CD4-positive, alpha-beta T cell treated with Interleukin-21 for 1 hour (primary cell): ENCODE measurements around the gene ESYT2.

Source experiments
- DNase-seq: peaks from one replicate; pipeline ENCODE4 v3.0.0-alpha.2; 2020

Gene ESYT2

DNA sequence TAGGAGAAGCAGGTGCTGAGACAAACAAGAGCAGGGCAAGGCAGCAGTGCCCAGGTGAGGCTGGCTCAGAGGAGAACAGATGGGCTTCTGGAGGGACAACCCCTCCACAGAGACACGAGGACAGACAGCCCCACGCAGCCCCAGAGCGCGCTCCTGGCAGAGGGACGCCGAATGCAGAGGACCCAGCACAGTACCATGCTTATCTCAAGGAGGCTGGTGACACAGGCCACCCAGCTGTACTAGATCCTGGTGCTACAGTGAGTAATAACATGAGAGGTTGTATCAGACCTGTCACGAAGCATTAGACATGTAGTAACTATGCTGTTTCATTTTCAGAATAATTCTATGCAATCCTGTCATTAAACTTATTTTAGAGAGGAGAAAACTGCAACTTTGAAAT, 64.3 kb downstream of the ESYT2 start:
- no peak for DNase-seq

- no peak for DNase-seq
Observed at GRCh38 chr7:158763454-158764033, 65.8 kb downstream of the ESYT2 start.

DNA sequence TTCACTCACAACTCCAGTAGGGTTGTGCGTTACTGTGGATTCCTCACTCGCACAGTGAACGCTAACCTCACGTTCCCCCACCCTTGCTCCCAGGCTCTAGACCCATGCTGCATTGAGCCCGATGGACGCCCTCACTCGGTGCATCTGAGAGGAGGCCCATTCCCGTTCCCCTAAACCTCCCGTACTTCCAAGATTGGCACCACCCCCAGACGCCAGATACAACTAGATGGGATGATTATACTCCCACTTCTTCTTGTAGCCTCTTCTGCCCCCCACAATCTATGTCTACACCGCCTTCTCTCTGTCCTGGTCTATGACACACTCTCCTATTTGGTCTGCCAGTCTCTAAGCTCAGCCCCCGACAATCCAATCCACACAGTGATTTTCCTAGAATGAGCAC, 67.4 kb downstream of the ESYT2 start:
- DNase-seq: no peak

GRCh38 chr7:158760936-158761335, 68.4 kb downstream of the ESYT2 start:
- peak; percentile 36 for DNase-seq

GRCh38 chr7:158760445-158760764, 68.9 kb downstream of the ESYT2 start:
- no peak for DNase-seq

- no peak for DNase-seq
Observed at GRCh38 chr7:158759749-158760444, 69.4 kb downstream of the ESYT2 start.

DNA sequence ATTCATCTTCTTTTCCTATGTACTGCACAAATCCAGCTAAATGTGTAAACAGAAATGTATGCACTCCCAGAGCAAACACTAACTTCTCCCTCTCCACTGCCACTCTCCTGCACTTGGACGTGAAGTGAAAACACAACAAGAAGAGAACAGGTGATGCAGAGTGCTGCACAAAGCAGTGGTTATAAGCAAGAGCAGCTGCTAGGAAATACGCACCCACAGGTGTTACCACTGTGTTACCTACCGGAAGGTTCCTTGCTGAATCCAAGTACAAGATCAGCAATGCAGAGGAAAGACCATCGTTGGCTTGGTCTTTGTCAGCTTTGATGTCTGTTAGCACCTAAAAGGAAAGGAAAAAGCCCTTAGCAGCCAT, 70.1 kb downstream of the ESYT2 start:
- no peak for DNase-seq

DNA sequence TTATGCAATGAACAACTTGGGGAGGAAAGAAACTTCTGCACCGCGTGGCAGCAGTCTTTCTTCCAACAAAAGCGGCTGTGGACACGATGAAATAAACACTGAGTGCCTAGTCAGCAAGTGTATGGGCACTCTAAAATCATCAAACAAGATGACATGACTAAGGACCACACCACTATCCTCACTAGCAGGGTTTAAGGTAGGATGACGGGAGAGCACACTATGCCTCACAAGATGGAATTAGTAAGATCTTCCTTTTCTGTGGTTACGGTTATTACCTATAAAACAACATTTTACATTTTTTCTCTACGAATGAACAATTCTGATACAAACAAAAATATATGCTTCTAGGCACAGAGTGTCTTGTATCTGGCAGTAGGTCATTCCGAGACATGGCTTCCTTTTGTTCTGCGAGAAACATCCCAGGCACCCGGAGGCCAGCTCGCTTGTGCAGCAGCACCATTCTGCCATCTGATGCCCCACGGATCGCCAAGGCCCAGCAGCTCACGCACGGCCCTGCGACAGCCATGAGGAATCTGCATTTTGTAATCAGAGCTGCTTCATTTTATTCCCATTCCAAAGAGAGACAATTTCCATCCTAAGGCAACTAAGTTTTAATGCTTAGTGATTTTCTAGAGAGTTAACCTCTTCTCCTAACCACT, 70.6 kb downstream of the ESYT2 start:
- DNase-seq: no peak

DNA sequence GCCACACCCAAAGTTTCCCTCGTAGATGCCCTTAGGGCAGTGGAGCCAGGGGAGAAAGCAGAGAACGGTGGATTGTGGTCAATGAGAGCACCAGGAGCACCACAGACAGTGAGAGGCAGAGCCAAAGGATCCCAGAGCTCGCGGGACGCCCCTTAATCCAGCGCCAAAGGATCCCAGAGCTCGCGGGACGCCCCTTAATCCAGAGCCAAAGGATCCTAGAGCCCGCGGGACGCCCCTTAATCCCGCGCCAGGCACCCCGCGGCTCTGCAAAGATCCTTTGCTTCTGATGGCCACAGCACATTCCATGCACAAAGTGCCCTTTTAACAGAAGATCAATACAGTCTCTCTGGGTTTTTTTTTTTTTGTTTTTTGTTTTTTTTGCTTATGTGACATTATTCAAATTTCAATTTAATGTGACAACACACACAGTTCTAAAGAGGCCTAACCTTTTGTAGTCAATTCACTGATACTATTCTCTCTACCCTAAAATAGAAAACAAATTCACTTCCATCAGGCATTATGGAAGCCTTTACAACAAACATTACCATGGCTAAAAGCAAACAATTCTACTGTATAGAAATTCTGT, 71.8 kb downstream of the ESYT2 start:
- no peak for DNase-seq

GRCh38 chr7:158754746-158755444, 74.4 kb downstream of the ESYT2 start:
- DNase-seq: no peak

GRCh38 chr7:158753900-158754299, 75.4 kb downstream of the ESYT2 start:
- no peak for DNase-seq

- DNase-seq: no peak
Observed at GRCh38 chr7:158751751-158752150, 77.6 kb downstream of the ESYT2 start.

DNA sequence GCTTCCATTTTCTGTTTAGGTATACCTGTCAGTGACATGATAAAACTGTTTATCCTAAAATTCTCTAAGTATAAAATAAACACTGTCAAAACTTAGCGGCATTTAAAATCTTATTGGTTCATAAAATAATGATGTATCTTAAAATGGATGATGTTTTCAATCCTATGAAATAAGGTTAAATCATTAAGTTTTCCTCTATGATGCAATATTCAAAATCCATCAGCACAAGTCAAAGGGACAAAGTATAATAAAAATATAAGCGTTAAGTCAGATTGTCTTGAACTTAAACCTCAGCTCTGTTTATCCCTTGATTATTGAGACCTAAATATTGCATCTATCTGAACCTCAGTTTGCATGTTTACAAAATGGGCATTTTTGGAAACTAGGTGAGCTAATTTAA, 78.1 kb downstream of the ESYT2 start:
- DNase-seq: no peak

- DNase-seq: no peak
Observed at GRCh38 chr7:158750702-158751101, 78.6 kb downstream of the ESYT2 start.

GRCh38 chr7:158749396-158749795, 79.9 kb downstream of the ESYT2 start:
- DNase-seq: no peak

DNA sequence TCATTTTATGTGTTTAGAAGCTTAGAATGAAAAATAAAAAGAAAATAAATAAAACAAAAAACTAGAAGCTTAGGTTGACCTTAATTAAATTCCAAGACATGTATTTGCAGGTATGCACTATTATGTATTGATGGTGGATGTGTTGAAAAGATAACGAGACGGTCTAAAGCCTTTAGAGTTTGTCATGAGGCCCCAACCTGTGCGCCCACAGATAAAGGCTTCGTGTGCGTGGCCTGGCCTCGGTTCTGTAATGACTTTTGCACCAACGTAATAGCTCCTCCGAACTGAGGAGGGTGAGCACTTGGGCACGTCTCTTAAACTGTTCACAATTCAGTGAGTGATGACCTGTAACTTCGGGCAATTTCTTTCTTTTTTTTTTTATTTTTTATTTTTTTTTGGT, 81.0 kb downstream of the ESYT2 start:
- no peak for DNase-seq

GRCh38 chr7:158747408-158747807, 81.9 kb downstream of the ESYT2 start:
- no peak for DNase-seq

DNA sequence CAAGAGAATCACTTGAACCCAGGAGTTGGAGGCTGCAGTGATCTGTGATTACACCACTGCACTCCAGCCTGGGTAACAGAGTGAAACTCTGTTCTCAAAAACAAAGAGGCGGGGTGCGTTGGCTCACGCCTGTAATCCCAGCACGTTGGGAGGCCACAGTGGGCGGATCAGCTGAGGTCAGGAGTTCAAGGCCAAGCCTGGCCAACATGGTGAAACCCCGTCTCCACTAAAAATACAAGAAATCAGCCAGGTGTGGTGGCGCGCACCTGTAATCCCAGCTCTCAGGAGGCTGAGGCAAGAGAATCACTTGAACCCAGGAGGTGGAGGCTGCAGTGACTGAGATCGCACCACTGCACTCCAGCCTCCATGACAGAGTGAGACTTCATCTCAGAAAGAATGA, 82.4 kb downstream of the ESYT2 start:
- DNase-seq: no peak

GRCh38 chr7:158745057-158745715, 84.1 kb downstream of the ESYT2 start:
- DNase-seq: no peak

DNA sequence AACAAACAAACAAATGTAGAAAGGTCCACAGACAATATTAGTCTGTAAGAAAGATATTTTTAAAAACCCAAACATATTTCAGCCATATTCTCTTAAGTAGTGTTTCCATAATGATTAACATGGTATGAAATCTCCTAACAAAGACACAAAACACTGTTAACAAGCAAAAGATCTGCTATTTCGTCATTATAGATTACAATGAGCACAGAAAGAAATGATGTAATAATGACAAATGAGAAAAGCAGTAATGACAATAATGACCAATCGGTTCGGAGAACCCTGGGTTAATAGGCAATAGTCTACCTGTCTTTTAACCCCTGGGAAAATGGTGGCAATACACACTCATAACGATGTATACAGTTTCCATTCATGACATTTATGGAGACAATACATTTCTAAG, 85.2 kb downstream of the ESYT2 start:
- no peak for DNase-seq

DNA sequence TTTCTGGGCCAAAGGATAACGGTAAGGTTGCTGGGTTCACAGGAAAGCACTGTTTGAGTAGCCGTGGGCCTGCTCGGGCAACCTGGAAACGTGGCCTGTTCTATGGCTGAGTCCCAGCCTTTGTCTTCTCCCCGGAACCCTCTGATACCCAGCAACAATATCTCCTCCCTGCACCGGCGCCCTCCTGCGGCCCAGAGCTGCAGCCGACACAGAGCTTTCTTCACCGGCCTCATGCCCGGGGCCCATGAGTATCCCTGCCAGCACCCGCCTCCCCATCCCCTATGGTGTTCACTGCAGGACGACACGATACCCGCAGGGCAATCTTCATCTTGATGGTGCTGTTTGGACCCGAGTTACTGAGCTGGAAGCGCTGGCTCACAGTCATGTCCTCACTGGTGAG, 86.1 kb downstream of the ESYT2 start:
- no peak for DNase-seq

GRCh38 chr7:158742065-158742821, 87.1 kb downstream of the ESYT2 start:
- no peak for DNase-seq
